Superior temporal gyrus (tissue), 1 donor: Measurements from ENCODE around the gene EIF3B.
"Not testable (repeated sequence)": the region's sequence is repeated elsewhere in the genome, so short reads cannot be mapped to it uniquely, and the experiment has no call there.

Experiments used
- DNase-seq: peaks from one replicate; pipeline ENCODE4 v3.0.0-alpha.2; 2016; ENCODE audit errors: extremely low spot score

The EIF3B gene

GRCh38 chr7:2376351-2377154, 21.9 kb downstream of the EIF3B start:
- DNase-seq, result no peak

GRCh38 chr7:2377492-2377891, 22.9 kb downstream of the EIF3B start:
- not testable (repeated sequence) for DNase-seq

GRCh38 chr7:2378125-2378524, 23.5 kb downstream of the EIF3B start:
- not testable (repeated sequence) for DNase-seq

DNA sequence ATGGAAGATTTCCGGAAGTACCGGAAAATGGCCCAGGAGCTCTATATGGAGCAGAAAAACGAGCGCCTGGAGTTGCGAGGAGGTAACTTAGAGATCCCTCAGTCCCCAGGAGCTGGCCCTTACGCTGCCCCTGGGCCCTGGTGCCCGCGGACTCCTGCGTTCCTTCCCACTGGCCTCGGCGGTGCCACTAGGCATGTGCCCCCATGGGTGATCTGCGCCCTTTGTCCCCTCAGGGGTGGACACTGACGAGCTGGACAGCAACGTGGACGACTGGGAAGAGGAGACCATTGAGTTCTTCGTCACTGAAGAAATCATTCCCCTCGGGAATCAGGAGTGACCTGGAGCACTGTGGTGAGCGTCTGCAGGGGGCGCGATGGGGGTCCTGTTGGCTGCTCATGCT, 24.5 kb downstream of the EIF3B start:
- no peak for DNase-seq

DNA sequence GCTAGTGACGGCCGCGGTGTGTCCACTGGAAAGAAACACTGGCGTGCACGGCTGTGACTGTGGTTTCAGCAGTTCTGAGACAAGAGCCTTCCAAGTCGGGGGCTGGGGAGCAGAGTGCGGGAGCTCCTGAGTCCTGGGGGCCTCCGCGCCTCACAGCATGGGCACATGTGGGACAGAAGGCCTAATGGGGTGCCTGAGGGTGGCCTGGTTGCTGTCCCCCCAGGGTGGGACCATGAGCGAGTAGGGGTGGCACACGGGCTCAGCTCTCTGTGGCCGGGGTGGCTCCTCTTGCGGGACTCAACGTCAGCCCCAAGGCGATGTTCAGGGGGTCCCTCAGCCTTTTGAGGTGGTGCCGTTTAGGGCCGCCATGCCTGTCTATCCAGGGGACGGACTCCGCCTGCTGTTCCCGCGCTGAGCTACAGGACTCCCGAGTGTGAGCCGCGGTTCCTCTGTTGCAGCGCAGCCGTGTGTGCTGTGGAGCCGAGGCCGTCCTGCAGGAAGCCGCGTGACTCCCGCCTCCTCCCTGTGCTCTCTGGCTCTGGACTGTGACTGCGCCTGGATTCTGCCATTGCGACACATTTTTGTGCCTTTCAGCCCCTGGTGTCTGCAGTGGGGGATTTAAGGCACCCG, 25.3 kb downstream of the EIF3B start:
- no peak for DNase-seq

DNA sequence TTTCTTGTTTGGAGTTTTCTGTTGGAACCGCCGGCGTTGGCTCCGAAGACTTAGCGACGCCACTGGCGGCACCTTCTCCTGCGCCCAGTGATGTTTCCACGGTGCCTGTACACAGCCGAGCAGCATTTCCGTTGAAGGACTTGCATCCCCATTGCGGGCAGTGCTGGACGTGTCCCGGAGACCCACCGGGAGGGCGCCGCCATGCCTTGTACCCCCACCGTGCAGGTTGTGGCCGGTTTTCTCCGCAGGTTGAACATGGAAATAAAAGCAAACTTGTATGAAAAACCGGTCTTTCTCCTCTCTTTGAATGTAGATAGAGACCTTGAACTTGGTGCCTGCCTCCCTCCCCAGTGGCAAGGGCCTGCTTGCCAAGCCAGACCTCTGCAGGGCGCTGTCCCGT, 25.8 kb downstream of the EIF3B start:
- DNase-seq, result no peak

DNA sequence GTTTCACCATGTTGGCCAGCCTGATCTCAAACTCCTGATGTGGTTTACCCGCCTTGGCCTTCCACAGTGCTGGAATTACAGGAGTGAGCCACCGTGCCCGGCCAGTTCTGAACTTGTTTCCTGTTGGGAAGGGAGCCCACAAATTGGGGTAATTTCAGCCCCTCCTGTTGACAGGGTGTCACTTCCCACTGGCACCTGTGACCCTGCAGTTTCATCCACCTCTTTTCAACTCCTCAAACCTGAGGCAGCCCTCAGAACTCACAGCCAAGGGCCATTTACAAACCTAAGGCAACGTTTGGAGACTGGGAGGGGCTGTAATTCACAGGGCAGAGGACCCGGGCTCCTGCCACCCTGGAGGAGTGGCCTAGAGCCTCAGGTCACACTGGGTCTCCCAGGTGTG, 26.6 kb downstream of the EIF3B start:
- no peak for DNase-seq

- no peak for DNase-seq
Observed at GRCh38 chr7:2381881-2382509, 27.4 kb downstream of the EIF3B start.

GRCh38 chr7:2383543-2384274, 29.1 kb downstream of the EIF3B start:
- no peak for DNase-seq

DNA sequence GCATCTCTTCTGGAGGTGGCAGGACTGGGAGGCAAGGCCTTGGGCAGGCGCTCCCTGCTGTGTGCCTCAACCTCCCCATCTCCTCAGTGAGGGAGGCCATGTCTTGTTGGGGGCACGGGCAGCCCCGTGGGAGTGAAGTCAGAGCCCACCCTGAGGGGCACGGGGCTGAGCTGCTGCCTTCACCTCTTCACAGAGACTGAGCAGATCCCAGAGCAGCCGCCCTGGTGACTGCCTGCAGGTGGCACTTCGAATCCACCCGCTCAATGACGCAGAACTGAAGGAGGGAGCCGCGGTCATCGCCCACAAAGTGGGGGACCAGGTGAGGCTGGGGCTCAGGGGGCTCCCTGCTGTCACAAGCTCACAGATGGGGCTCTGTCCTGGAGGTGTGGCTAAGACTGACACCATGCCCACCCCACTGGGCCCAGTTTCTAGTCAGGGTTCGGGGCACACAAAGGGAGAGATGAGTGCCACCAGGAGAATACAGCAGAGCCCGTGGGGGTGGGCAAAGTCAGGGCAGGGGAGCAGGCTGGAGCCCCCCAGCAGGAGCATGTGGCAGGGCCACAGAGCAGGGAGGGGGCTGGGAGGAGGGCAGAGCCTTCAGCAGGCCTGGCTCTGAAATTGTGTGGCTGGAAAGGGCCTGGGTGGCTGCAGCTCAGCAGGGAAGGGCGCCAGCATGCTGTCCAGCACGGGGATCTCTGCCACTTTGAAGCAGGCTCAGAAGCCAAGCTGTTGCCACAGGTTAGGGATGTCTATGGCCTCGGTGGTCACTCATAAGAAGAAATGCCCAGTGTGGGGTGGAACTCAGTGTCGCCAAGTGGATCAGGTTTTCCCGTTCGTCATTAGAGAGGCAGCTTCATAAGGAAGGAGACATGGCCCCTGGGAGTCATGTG, 30.0 kb downstream of the EIF3B start:
- DNase-seq, result no peak

GRCh38 chr7:2386122-2386521, 31.5 kb downstream of the EIF3B start:
- not testable (repeated sequence) for DNase-seq

- no peak for DNase-seq
Observed at GRCh38 chr7:2386964-2387669, 32.5 kb downstream of the EIF3B start.

GRCh38 chr7:2387897-2388636, 33.4 kb downstream of the EIF3B start:
- DNase-seq, result no peak

DNA sequence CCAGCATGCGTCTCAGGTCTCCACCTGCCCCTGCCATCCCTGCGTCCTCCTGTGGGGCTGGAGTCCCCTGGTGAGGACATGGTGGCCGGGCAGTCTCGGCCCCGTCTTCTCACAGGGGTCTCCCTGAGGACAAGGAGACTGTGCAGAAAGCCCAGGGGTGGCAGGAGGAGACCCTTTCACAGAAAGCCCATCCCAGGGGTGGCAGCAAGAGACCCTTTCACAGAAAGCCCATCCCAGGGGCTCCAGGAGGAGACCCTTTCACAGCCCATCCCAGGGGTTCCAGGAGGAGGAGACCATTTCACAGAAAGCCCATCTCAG, 34.0 kb downstream of the EIF3B start:
- DNase-seq, result no peak

GRCh38 chr7:2390020-2390816, 35.6 kb downstream of the EIF3B start:
- DNase-seq, result peak; percentile 78

DNA sequence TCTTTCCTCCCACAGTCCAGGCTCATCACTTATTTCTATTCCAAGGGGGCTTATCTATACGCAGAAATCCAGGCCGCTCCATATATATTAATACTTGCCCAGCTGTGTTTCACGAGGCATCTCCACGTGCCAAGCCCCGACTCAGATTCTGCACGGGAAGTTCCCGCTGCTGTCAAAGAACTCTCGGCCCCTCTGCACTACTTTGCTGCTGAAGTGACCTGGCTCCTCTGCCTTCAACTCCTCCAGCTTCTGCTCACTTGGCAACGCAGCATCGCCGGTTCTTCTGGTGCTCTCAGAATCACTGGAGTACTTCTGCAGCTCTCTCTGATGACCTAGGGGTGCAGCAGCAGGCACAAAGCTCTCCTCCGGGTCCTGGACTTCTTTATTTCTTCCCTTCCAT, 39.1 kb downstream of the EIF3B start:
- no peak for DNase-seq

- DNase-seq, result no peak
Observed at GRCh38 chr7:2394566-2395082, 40.0 kb downstream of the EIF3B start.

DNA sequence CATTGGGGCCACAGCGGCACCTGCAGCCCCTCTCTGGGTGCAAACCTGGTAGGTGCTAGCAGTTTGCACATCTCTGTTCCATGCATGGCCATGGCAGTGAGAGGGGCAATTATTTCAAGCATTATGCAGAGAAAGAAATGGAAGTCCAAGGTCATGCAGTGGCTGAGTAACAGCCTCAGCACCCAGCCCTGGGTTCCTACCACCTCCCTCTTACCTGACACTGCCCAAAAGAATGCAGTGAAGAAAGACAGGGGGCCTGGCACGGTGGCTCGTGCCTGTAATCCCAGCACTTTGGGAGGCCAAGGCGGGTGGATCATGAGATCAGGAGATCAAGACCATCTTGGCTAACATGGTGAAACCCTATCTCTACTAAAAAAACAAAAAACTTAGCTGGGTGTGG, 43.9 kb downstream of the EIF3B start:
- no peak for DNase-seq
